Keratinocyte (primary cell): Measurements from ENCODE around the gene NUP85. TPM values are rescaled to one million over a fixed set of nuclear protein-coding genes. Genes with fewer than 3 reads are reported as not detected.
"Not testable (repeated sequence)": the region's sequence is repeated elsewhere in the genome, so short reads cannot be mapped to it uniquely, and the experiment has no call there.

ENCODE experiments used
- DNase-seq: peaks from one replicate; pipeline ENCODE4 v3.0.0-alpha.2; 2011; ENCODE audit warnings: low read depth, missing footprints, low spot score
- FAIRE-seq: peaks from 2 replicates; lab custom pipeline; 2011; peaks lifted over from hg19 to GRCh38; lab: Jason Lieb, UNC
- H2AFZ ChIP-seq: 2 replicates; pipeline ENCODE4 v1.6.0; 2012; ENCODE audit warnings: low read length, control low read depth, inconsistent platforms; ENCODE audit not compliant: control insufficient read depth
- H3K27ac ChIP-seq: 2 replicates; pipeline ENCODE4 v1.5.1; 2011; ENCODE audit warnings: low read length; ENCODE audit not compliant: control insufficient read depth, insufficient read depth
- H3K27me3 ChIP-seq: 3 replicates; pipeline ENCODE4 v1.6.0; 2011; ENCODE audit warnings: low read length; ENCODE audit not compliant: control insufficient read depth, insufficient read depth; ENCODE audit errors: extremely low read depth
- H3K36me3 ChIP-seq, 2 experiments: 2 replicates in 1 of 2; 3 replicates in 1 of 2; pipeline ENCODE4 v1.5.1; 2011; ENCODE audit warnings: low read length in 2 of 2, mild to moderate bottlenecking in 1 of 2; ENCODE audit not compliant: control insufficient read depth in 2 of 2, insufficient read depth in 2 of 2; ENCODE audit errors: extremely low read depth in 1 of 2
- H3K4me1 ChIP-seq: 3 replicates; pipeline ENCODE4 v1.5.1; 2011; ENCODE audit warnings: low read length; ENCODE audit not compliant: control insufficient read depth, insufficient read depth; ENCODE audit errors: extremely low read depth
- H3K4me2 ChIP-seq: 3 replicates; pipeline ENCODE4 v1.6.0; 2011; ENCODE audit warnings: low read depth, low read length; ENCODE audit not compliant: control insufficient read depth, insufficient read depth; ENCODE audit errors: extremely low read depth
- H3K4me3 ChIP-seq, 3 experiments: fragments of 200-600 bp in 1 of 3; sonication (generic) in 1 of 3; 2 replicates in 2 of 3; 3 replicates in 1 of 3; pipeline ENCODE4 v1.5.1; 2011 to 2016; ENCODE audit warnings: low read length in 3 of 3, mild to moderate bottlenecking in 3 of 3, control low read depth in 2 of 3, inconsistent platforms in 1 of 3, low read depth in 1 of 3, mixed read lengths in 1 of 3, mixed run types in 1 of 3, moderate library complexity in 1 of 3; ENCODE audit not compliant: control insufficient read depth in 2 of 3, insufficient read depth in 2 of 3; ENCODE audit errors: extremely low read depth in 1 of 3
- H3K79me2 ChIP-seq: 2 replicates; pipeline ENCODE4 v1.6.0; 2012; ENCODE audit warnings: low read length; ENCODE audit not compliant: control insufficient read depth, insufficient read depth
- H3K9ac ChIP-seq: 3 replicates; pipeline ENCODE4 v1.6.0; 2011; ENCODE audit warnings: low read length; ENCODE audit not compliant: control insufficient read depth, insufficient read depth; ENCODE audit errors: extremely low read depth
- H3K9me1 ChIP-seq: 3 replicates; pipeline ENCODE4 v1.6.0; 2011; ENCODE audit warnings: low read length; ENCODE audit not compliant: control insufficient read depth, insufficient read depth; ENCODE audit errors: extremely low read depth
- H3K9me3 ChIP-seq: 2 replicates; pipeline ENCODE4 v1.5.1; 2012; ENCODE audit warnings: low read depth, low read length; ENCODE audit not compliant: control insufficient read depth
- H4K20me1 ChIP-seq: 3 replicates; pipeline ENCODE4 v1.6.0; 2011; ENCODE audit warnings: low read length; ENCODE audit not compliant: control insufficient read depth, insufficient read depth; ENCODE audit errors: extremely low read depth
- EZH2 ChIP-seq: IDR thresholded peaks from one replicate; pipeline ENCODE4 v1.6.1; 2012; ENCODE audit warnings: inconsistent platforms, mild to moderate bottlenecking, low read length, moderate library complexity
- dilution Hi-C: fragments of 300-500 bp; cut with MboI; formaldehyde crosslinking; loops from one replicate; pipeline ENCODE4 v1.7.0; 2020; ENCODE audit warnings: low sequenced_read_pairs; ENCODE audit not compliant: extremely low pct_ligation_motif_present
- polyA plus RNA-seq, 5 experiments: library from polyadenylated mRNA; depleted of rRNA in 3 of 5; stranded (reverse) in 3 of 5; stranded (forward) in 1 of 5; unstranded in 1 of 5; fragments of >200 nt; gene quantifications; 1 replicate in 1 of 5; 2 replicates in 3 of 5; 3 replicates in 1 of 5; pipeline versions ENCODE4 v1.2.1 to v1.2.3, GENCODE V29; 2011 to 2012; ENCODE audit warnings: missing spikeins in 2 of 5, low read depth in 1 of 5, low replicate concordance in 1 of 5
- TF ChIP-seq, protein P1 (sequence below), 3 experiments: IDR thresholded peaks in 1 of 3; conservative IDR thresholded peaks in 1 of 3; optimal IDR thresholded peaks in 1 of 3; 2 replicates in 2 of 3; 3 replicates in 1 of 3; pipeline versions ENCODE3 to v1.5.1; 2011; ENCODE audit warnings: low read length in 3 of 3, mild to moderate bottlenecking in 3 of 3, moderate library complexity in 2 of 3, control low read depth in 1 of 3, inconsistent platforms in 1 of 3; ENCODE audit not compliant: insufficient read depth in 2 of 3; ENCODE audit errors: extremely low read depth in 1 of 3

NUP85 gene
- polyA plus RNA-seq, 1 donor (not counting 4 experiments of a cell fraction or from before 2014, with no cell fraction given): 64.4 TPM

DNA sequence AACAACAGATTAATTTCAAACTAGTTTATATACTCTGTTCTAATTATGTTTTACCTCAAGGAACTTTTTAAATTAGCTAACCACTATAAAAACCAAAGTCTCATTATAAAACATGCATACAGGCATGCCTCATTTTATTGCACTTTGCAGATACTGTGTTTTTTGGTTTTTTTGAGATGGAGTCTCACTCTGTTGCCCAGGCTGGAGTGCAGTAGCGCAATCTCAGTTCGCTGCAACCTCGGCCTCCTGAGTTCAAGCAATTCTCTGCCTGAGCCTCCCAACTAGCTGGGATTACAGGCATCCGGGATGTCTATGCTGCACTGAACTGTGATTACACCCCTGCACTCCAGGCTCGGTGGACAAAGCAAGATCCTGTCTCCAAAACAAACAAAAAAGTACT, 42.4 kb upstream of the NUP85 start:
- H3K9ac ChIP-seq: no peak overlapping the region
- no peak for DNase-seq

GRCh38 chr17:75164606-75165005, 40.9 kb upstream of the NUP85 start:
- H2AFZ ChIP-seq, H3K27ac ChIP-seq, H3K27me3 ChIP-seq, H4K20me1 ChIP-seq, DNase-seq, H3K9ac ChIP-seq, dilution Hi-C loops, H3K9me3 ChIP-seq, FAIRE-seq, H3K79me2 ChIP-seq, H3K4me3 ChIP-seq, H3K9me1 ChIP-seq, H3K4me2 ChIP-seq: not testable (repeated sequence)
- H3K4me1 ChIP-seq: peaks cover 10% of the 10 kb centered on the region
- peaks cover 9 to 17% of the 10 kb centered on the region in 2 experiments for H3K36me3 ChIP-seq

More for the DNA sequence above, 42.4 kb upstream of the NUP85 start:
- H3K4me2 ChIP-seq: no peak overlapping the region
- H4K20me1 ChIP-seq: no peaks in the 10 kb centered on the region
- TF ChIP-seq EZH2: no peak
- TF ChIP-seq, protein P1, sequence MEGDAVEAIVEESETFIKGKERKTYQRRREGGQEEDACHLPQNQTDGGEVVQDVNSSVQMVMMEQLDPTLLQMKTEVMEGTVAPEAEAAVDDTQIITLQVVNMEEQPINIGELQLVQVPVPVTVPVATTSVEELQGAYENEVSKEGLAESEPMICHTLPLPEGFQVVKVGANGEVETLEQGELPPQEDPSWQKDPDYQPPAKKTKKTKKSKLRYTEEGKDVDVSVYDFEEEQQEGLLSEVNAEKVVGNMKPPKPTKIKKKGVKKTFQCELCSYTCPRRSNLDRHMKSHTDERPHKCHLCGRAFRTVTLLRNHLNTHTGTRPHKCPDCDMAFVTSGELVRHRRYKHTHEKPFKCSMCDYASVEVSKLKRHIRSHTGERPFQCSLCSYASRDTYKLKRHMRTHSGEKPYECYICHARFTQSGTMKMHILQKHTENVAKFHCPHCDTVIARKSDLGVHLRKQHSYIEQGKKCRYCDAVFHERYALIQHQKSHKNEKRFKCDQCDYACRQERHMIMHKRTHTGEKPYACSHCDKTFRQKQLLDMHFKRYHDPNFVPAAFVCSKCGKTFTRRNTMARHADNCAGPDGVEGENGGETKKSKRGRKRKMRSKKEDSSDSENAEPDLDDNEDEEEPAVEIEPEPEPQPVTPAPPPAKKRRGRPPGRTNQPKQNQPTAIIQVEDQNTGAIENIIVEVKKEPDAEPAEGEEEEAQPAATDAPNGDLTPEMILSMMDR (optimal IDR thresholded peaks at IDR 0.05 in 1 of 3, IDR thresholded peaks at IDR 0.05 in 1 of 3, conservative IDR thresholded peaks at IDR 0.05 in 1 of 3; ENCODE audit: extremely low read depth in 1 of 3, insufficient read depth in 2 of 3, low read length in 3 of 3): no peak
- H3K9me3 ChIP-seq: no peaks in the 10 kb centered on the region
- H2AFZ ChIP-seq: no peak overlapping the region
- FAIRE-seq: no peak
- H3K27me3 ChIP-seq: no peaks in the 10 kb centered on the region
- dilution Hi-C loops: no loop called here
- H3K36me3 ChIP-seq: peaks cover 7 to 17% of the 10 kb centered on the region in 2 experiments
- H3K4me1 ChIP-seq: peaks cover 25% of the 10 kb centered on the region
- H3K9me1 ChIP-seq: no peaks in the 10 kb centered on the region
- no peak overlapping the region for H3K4me3 ChIP-seq
- H3K27ac ChIP-seq: no peak overlapping the region
- H3K79me2 ChIP-seq: peaks cover 2% of the 10 kb centered on the region

GRCh38 chr17:75168998-75169397, 36.5 kb upstream of the NUP85 start:
- Histone ChIP-seq H3K79me2 (peaks cover 41% of the 10 kb centered on the region), H3K4me3 (no peak overlapping the region), H3K27me3 (no peaks in the 10 kb centered on the region), H3K9me1 (no peaks in the 10 kb centered on the region), H2AFZ (no peak overlapping the region), H3K36me3 (peaks cover 11 to 26% of the 10 kb centered on the region in 2 experiments), H3K4me1 (no peaks in the 10 kb centered on the region), H3K9ac (no peak overlapping the region), H3K27ac (no peak overlapping the region), H3K4me2 (no peak overlapping the region), H4K20me1 (no peaks in the 10 kb centered on the region), H3K9me3 (no peaks in the 10 kb centered on the region)
- DNase-seq: no peak
- FAIRE-seq: no peak
- dilution Hi-C loops: no loop called here
- no peak for TF ChIP-seq EZH2
- TF ChIP-seq, protein P1 (optimal IDR thresholded peaks at IDR 0.05 in 1 of 3, IDR thresholded peaks at IDR 0.05 in 1 of 3, conservative IDR thresholded peaks at IDR 0.05 in 1 of 3; ENCODE audit: extremely low read depth in 1 of 3, insufficient read depth in 2 of 3, low read length in 3 of 3): no peak
